DOHH2 (cell line): Measurements from ENCODE around the gene CRYBB3.

Experiments used
- H3F3A ChIP-seq: fragments of 200-600 bp; sonication (generic), shearing (Covaris generic); 2 replicates; pipeline ENCODE4 v1.6.0; 2016; ENCODE audit warnings: antibody characterized with exemption, mild to moderate bottlenecking; ENCODE audit not compliant: control insufficient read depth, insufficient read depth
- H3K27ac ChIP-seq: fragments of 200-600 bp; sonication (generic); 2 replicates; pipeline ENCODE4 v1.5.1; 2014; ENCODE audit warnings: low read depth, mild to moderate bottlenecking, low read length, moderate library complexity
- H3K27me3 ChIP-seq: fragments of 200-600 bp; sonication (generic); 2 replicates; pipeline ENCODE4 v1.6.1; 2014; ENCODE audit warnings: mild to moderate bottlenecking, low read length, mixed read lengths; ENCODE audit not compliant: control insufficient read depth
- H3K36me3 ChIP-seq: fragments of 200-600 bp; sonication (generic); 2 replicates; pipeline ENCODE4 v1.6.1; 2014; ENCODE audit warnings: mild to moderate bottlenecking, low read length, moderate library complexity, mixed read lengths; ENCODE audit not compliant: control insufficient read depth
- H3K4me1 ChIP-seq: fragments of 200-600 bp; sonication (generic); 2 replicates; pipeline ENCODE4 v1.6.1; 2014; ENCODE audit warnings: mild to moderate bottlenecking, low read length, mixed read lengths; ENCODE audit not compliant: control insufficient read depth
- H3K4me2 ChIP-seq: fragments of 200-600 bp; sonication (generic); 2 replicates; pipeline ENCODE4 v1.6.0; 2014; ENCODE audit warnings: mild to moderate bottlenecking, low read length, moderate library complexity
- H3K4me3 ChIP-seq: fragments of 200-600 bp; sonication (generic); 2 replicates; pipeline ENCODE4 v1.5.1; 2014; ENCODE audit warnings: mild to moderate bottlenecking, low read length, mixed read lengths
- H3K79me2 ChIP-seq: fragments of 200-600 bp; sonication (generic); 2 replicates; pipeline ENCODE4 v1.6.1; 2014; ENCODE audit warnings: mild to moderate bottlenecking, low read length, mixed read lengths; ENCODE audit not compliant: control insufficient read depth
- H3K9me2 ChIP-seq: fragments of 200-600 bp; sonication (generic); replicated peaks from 2 replicates; pipeline ENCODE4 v1.6.1; 2014; ENCODE audit warnings: mild to moderate bottlenecking, low read length, mixed read lengths; ENCODE audit not compliant: control insufficient read depth
- H3K9me3 ChIP-seq: fragments of 200-600 bp; sonication (generic); 2 replicates; pipeline ENCODE4 v1.6.1; 2014; ENCODE audit warnings: antibody characterized with exemption, low read length, mixed read lengths; ENCODE audit not compliant: control insufficient read depth, insufficient read depth
- H4K20me1 ChIP-seq: fragments of 200-600 bp; sonication (generic); 2 replicates; pipeline ENCODE4 v1.6.0; 2014; ENCODE audit warnings: low read depth, mild to moderate bottlenecking, antibody characterized with exemption, low read length, moderate library complexity; ENCODE audit not compliant: control insufficient read depth, insufficient read depth
- EZH2phosphoT487 ChIP-seq: fragments of 200-600 bp; sonication (generic); IDR thresholded peaks from 2 replicates; pipeline ENCODE4 v1.6.1; 2017; ENCODE audit warnings: borderline replicate concordance, mild to moderate bottlenecking, antibody characterized with exemption, low read length, moderate library complexity, mixed read lengths
- TF ChIP-seq, protein P1 (sequence below): fragments of 200-600 bp; sonication (generic); IDR thresholded peaks from one replicate; pipeline ENCODE4 v1.5.1; 2014; ENCODE audit warnings: antibody characterized with exemption, mild to moderate bottlenecking, low read depth, low read length; ENCODE audit not compliant: poor library complexity, severe bottlenecking

The CRYBB3 gene

DNA sequence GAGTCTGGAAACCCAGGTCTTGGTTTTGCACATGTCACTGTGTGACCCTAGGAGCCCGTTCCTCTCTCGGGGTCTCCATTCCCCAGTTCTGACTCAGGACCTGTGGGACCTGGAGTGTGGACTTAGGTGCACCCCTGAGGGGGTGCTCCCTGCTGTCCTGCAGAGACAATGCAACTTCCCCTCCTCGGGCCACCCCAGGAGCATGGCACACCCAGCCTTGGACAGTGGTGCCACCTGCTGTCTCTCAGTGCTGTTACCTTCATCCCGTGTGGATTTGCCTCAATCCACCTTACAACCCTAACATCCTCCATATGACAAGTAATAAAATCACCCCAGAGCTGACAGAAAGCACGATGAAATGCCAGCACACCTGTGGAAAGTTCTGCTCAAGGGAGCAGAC, 27.5 kb upstream of the CRYBB3 start:
- H3K4me2 ChIP-seq = no peak overlapping the region
- no peaks in the 10 kb centered on the region for H3K36me3 ChIP-seq
- H3K4me1 ChIP-seq = no peaks in the 10 kb centered on the region
- H3K9me2 ChIP-seq = no peaks in the 10 kb centered on the region
- H4K20me1 ChIP-seq = no peaks in the 10 kb centered on the region; the same call in 1 of the 2 replicates
- no peaks in the 10 kb centered on the region for H3K9me3 ChIP-seq
- no peaks in the 10 kb centered on the region for H3K27me3 ChIP-seq
- TF ChIP-seq, protein P1, sequence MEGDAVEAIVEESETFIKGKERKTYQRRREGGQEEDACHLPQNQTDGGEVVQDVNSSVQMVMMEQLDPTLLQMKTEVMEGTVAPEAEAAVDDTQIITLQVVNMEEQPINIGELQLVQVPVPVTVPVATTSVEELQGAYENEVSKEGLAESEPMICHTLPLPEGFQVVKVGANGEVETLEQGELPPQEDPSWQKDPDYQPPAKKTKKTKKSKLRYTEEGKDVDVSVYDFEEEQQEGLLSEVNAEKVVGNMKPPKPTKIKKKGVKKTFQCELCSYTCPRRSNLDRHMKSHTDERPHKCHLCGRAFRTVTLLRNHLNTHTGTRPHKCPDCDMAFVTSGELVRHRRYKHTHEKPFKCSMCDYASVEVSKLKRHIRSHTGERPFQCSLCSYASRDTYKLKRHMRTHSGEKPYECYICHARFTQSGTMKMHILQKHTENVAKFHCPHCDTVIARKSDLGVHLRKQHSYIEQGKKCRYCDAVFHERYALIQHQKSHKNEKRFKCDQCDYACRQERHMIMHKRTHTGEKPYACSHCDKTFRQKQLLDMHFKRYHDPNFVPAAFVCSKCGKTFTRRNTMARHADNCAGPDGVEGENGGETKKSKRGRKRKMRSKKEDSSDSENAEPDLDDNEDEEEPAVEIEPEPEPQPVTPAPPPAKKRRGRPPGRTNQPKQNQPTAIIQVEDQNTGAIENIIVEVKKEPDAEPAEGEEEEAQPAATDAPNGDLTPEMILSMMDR = peak; percentile 36
- TF ChIP-seq EZH2phosphoT487 = no peak
- no peaks in the 10 kb centered on the region for H3K79me2 ChIP-seq
- H3F3A ChIP-seq = no peaks in the 10 kb centered on the region
- H3K4me3 ChIP-seq = no peak overlapping the region
- no peak overlapping the region for H3K27ac ChIP-seq

DNA sequence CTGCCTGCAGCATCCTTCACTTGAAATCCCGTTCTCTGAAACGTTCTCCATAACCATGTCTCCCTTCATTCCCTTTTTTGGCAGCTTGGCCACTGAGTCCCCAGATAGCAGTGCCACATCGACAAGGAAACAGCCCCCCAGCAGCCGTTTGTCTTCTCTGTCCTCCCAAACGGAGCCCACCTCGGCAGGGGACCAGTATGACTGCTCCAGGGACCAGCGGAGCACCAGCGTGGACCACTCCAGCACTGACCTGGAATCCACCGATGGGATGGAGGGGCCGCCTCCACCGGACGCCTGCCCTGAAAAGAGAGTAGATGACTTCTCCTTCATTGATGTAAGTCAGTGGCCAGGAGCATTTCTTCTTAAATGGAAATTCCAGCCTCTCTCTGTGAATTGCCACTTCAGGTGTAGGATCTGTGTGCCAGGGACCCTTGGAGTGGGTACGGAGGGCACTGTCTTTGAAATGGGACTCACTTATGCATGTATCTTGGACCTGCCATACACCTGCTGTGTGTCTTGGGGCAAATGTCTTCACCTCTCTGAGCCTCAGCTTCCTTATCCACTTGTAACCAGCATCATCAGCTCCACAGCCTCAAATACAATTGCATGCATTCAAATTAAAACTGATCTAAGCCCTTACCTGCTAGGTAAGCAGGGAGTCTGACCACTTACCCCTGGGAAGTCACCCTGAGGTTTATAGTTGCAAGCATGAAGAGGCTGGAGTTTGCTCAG, 25.3 kb upstream of the CRYBB3 start:
- H3K9me3 ChIP-seq = no peaks in the 10 kb centered on the region
- no peaks in the 10 kb centered on the region for H3K4me1 ChIP-seq
- no peaks in the 10 kb centered on the region for H3F3A ChIP-seq
- H4K20me1 ChIP-seq = no peaks in the 10 kb centered on the region; the same call in 1 of the 2 replicates
- no peak overlapping the region for H3K4me3 ChIP-seq
- H3K4me2 ChIP-seq = no peak overlapping the region
- H3K9me2 ChIP-seq = no peaks in the 10 kb centered on the region
- H3K27me3 ChIP-seq = no peaks in the 10 kb centered on the region
- no peak for TF ChIP-seq EZH2phosphoT487
- TF ChIP-seq, protein P1 = no peak
- H3K36me3 ChIP-seq = no peaks in the 10 kb centered on the region
- no peaks in the 10 kb centered on the region for H3K79me2 ChIP-seq
- no peak overlapping the region for H3K27ac ChIP-seq

DNA sequence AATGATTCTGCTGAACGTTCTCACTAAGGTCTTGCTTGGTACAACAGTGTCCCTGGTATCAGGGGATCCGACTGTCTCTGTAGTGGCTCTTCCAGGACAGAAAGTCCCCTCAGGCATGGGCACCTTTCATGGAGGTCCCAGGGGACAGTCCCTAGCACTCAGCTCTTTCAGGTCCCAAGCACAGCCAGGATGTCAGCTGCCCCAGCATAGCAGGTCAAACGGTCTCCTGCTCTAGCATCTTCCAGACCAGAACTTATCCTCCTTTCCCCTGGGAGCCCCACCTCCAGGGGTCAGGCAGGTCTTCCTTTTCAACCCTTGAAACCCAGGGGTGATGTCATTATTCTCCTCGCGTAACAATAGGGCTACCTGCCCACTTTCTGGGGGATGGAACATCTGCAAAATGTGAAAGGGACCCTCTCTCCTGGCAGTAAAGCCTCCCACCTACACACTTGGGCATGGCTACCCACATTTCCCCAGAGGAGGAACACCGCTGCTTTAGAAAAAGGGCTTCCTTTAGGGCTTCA, 24.7 kb upstream of the CRYBB3 start:
- H3F3A ChIP-seq = no peaks in the 10 kb centered on the region
- no peak overlapping the region for H3K4me2 ChIP-seq
- no peaks in the 10 kb centered on the region for H3K79me2 ChIP-seq
- no peak for TF ChIP-seq EZH2phosphoT487
- TF ChIP-seq, protein P1 = no peak
- H3K36me3 ChIP-seq = no peaks in the 10 kb centered on the region
- no peaks in the 10 kb centered on the region for H3K27me3 ChIP-seq
- no peaks in the 10 kb centered on the region; the same call in 1 of the 2 replicates for H4K20me1 ChIP-seq
- H3K9me3 ChIP-seq = no peaks in the 10 kb centered on the region
- H3K4me3 ChIP-seq = no peak overlapping the region
- H3K9me2 ChIP-seq = no peaks in the 10 kb centered on the region
- no peak overlapping the region for H3K27ac ChIP-seq
- no peaks in the 10 kb centered on the region for H3K4me1 ChIP-seq
